ENCODE results near the gene NBDY. TPM values are rescaled to one million over a fixed set of nuclear protein-coding genes. Genes with fewer than 3 reads are reported as not detected.

NBDY gene
- total and polyA plus RNA-seq, 2 of the 13 experiments (the other 11 are each of a cell fraction or from before 2014, with no cell fraction given), result 1.4 to 1.7 TPM

DNA sequence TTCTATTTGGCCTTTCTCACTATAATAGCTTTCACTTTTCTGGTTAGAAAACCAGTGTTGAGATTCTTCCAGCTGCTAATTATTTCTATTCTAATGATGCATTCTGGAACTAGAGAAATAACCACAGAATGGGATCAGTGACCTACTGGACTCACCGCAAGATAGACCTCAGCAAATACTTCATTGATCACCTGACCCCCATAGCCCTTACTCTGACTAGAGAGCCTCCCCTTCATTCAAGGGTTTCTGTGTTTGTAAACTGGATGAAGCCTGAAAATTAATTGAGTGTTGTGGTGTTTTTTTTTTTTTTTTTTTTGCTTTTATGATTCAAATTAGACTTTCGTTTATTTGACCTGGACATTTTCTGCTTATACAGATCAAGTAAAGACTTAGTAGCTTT is 97.0 kb downstream of the NBDY start (continued):
- TF ChIP-seq ZNF597 (CRISPR knock-in tag; IDR thresholded peaks at IDR 0.05), result no peak

DNA sequence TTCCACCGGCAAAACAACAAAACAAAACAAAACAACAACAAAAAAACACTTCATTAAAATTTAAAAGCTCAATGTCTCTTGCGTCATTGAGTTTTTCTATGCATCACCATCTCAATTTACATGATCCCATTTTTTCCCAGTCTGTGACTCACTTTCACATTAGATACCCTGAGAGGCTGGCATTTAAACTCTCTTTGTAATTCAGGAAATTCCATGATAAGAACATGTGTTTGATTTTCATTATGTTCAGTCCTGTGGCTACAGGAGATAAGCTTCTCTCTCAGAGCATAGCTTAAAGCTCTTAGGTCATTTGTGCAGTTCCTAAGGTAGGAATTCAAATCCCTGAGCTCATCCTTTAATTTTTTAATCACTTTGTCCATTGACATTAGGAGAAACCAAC is 104.6 kb downstream of the NBDY start:
- Histone ChIP-seq H3K4me1 (ENCODE audit: insufficient read depth, low read length) (no peaks in the 10 kb centered on the region), H3K9me3 (ENCODE audit: low read length) (no peaks in the 10 kb centered on the region), H2AFZ (ENCODE audit: low read length) (no peak overlapping the region), H3K27ac (ENCODE audit: extremely low read length, insufficient read depth, low read length) (no peak overlapping the region), H4K20me1 (ENCODE audit: insufficient read depth, low read length) (no peaks in the 10 kb centered on the region), H3K4me2 (ENCODE audit: low read depth, low read length) (no peak overlapping the region), H3K36me3 (replicated peaks in 1 of 2; ENCODE audit: control insufficient read depth in 1 of 2, insufficient read depth in 2 of 2, low read length in 2 of 2) (no peaks in the 10 kb centered on the region), H3K79me2 (ENCODE audit: insufficient read depth, low read length) (no peaks in the 10 kb centered on the region), H3K4me3 (replicated peaks in 1 of 3; ENCODE audit: insufficient read depth in 1 of 3, low read depth in 2 of 3, low read length in 3 of 3) (no peak overlapping the region), H3K9ac (ENCODE audit: insufficient read depth, low read depth, low read length) (no peak overlapping the region), H3K27me3 (ENCODE audit: control insufficient read depth in 1 of 2, insufficient read depth in 2 of 2, low read length in 2 of 2) (no peaks in the 10 kb centered on the region)
- BruUV-seq (replicated peaks), result no TSS peak
- TF ChIP-seq, protein P1, sequence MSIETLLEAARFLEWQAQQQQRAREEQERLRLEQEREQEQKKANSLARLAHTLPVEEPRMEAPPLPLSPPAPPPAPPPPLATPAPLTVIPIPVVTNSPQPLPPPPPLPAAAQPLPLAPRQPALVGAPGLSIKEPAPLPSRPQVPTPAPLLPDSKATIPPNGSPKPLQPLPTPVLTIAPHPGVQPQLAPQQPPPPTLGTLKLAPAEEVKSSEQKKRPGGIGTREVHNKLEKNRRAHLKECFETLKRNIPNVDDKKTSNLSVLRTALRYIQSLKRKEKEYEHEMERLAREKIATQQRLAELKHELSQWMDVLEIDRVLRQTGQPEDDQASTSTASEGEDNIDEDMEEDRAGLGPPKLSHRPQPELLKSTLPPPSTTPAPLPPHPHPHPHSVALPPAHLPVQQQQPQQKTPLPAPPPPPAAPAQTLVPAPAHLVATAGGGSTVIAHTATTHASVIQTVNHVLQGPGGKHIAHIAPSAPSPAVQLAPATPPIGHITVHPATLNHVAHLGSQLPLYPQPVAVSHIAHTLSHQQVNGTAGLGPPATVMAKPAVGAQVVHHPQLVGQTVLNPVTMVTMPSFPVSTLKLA (IDR thresholded peaks at IDR 0.05), result no peak
- no peak for TF ChIP-seq NFKBIZ (CRISPR knock-in tag; IDR thresholded peaks at IDR 0.05)
- TF ChIP-seq YEATS2 (CRISPR knock-in tag; IDR thresholded peaks at IDR 0.05; ENCODE audit: borderline replicate concordance), result no peak
- no peak for TF ChIP-seq ZNF326 (CRISPR knock-in tag; IDR thresholded peaks at IDR 0.05; ENCODE audit: borderline replicate concordance)
- no peak for TF ChIP-seq RAD21 (CRISPR knock-in tag; IDR thresholded peaks at IDR 0.05)
- TF ChIP-seq ZNF264 (CRISPR knock-in tag; IDR thresholded peaks at IDR 0.05), result no peak
- ChIA-PET POLR2A (no interaction called here), CTCF (ENCODE audit: low intra/inter-chr PET ratio, low total read pairs) (no interaction called here)
- DNase-seq (ENCODE audit: low spot score) (no peak), FAIRE-seq (no peak), ATAC-seq (no peak)
- intact Hi-C loops (cut with micrococcal nuclease; ENCODE audit: unreplicated experiment) (no loop called here), in situ Hi-C loops (cut with HindIII; ENCODE audit: extremely low pct_ligation_motif_present, low pct_unique_long_range_greater_than_20kb) (no loop called here)
- 55% methylated on average over 2 of the region's 2 CpGs for WGBS (ENCODE audit: low lambda C conversion rate)
